Vagina (tissue), 2 donors: ENCODE results near the gene SMIM45.

ENCODE experiments used
- DNase-seq, 2 donors: peaks; one replicate each; pipeline ENCODE4 v3.0.0-alpha.2; 2017; ENCODE audit errors: extremely low spot score in 2 of 2
- H3K27ac ChIP-seq: fragments of 200-600 bp; sonication (generic); one replicate; pipeline ENCODE4 v1.5.1; 2019
- H3K27me3 ChIP-seq: fragments of 200-600 bp; sonication (generic); one replicate; pipeline ENCODE4 v1.5.1; 2019
- H3K36me3 ChIP-seq, 2 donors: fragments of 200-600 bp; sonication (generic); one replicate each; pipeline ENCODE4 v1.5.1; 2017 to 2019
- H3K4me1 ChIP-seq: fragments of 200-600 bp; sonication (generic); one replicate; pipeline ENCODE4 v1.5.1; 2019
- H3K4me3 ChIP-seq, 2 donors: fragments of 200-600 bp; sonication (generic); 1 replicate in 1 of 2; 2 replicates in 1 of 2; pipeline ENCODE4 v1.5.1; 2016 to 2019
- H3K9me3 ChIP-seq: fragments of 200-600 bp; sonication (generic); one replicate; pipeline ENCODE4 v1.5.1; 2019
- CTCF ChIP-seq, 3 experiments: fragments of 450-650 bp in 2 of 3; fragments of 200-600 bp in 1 of 3; sonication (generic) in 1 of 3; IDR thresholded peaks; one replicate each; pipeline ENCODE4 v1.5.1; 2017 to 2019; ENCODE audit warnings: antibody characterized with exemption in 3 of 3, mild to moderate bottlenecking in 2 of 3, moderate library complexity in 2 of 3
- POLR2A ChIP-seq, 2 donors: fragments of 450-650 bp; IDR thresholded peaks; one replicate each; pipeline ENCODE4 v1.6.1; 2017; ENCODE audit warnings: antibody characterized with exemption in 2 of 2, mild to moderate bottlenecking in 2 of 2, moderate library complexity in 2 of 2
- POLR2AphosphoS5 ChIP-seq, 2 donors: sonication (generic); formaldehyde crosslinking; IDR thresholded peaks; one replicate each; pipeline ENCODE4 v1.9.0; 2017; ENCODE audit warnings: antibody characterized with exemption in 2 of 2, mild to moderate bottlenecking in 2 of 2, low read depth in 1 of 2; ENCODE audit not compliant: insufficient read depth in 1 of 2
- intact Hi-C: fragments of 100-400 bp; cut with DNase I; formaldehyde crosslinking; loops from one replicate; pipeline ENCODE4 v1.15.1; 2023

Gene SMIM45

DNA sequence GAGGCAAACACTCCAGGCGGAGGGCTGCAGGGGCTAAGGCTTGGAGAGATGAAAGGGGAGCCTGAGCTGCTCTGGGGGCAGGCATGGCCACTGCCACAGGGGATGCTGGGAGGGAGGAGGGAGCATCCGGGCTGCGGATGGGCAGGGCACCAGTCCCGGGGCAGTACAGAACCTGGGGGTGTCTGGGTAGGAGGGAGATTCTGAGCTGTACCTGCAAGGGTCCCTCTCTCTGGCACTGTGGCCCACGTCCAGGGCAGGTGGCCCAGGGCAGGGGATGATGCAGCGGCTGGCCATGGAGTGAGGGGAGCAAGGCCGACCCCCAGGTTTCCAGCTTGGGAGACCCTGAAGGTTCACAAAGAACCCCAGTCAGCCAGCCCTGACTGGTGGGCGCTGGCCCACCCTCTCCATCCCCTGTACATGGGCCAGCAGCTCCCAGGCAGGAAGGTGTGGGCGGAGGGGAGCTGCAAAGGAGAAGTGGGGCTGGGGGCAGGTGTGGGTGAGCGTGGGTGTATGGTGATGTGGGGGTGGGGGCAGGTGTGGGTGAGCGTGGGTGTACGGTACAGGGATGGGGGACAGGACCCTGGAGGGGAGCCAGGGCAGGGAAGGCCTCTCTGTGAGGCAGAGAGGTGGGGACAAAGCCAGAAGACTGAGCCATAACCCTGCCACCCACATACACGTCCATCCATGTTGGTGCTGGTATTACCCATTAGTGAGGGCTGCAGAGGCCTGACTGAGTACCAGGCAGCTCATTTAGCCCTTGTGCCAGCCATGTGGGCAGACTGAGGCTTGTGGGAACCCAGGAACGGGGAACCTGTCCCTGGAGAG lies 23.1 kb upstream of the SMIM45 start:
- no peak for DNase-seq
- Histone ChIP-seq H3K4me1 (peaks cover 13% of the 10 kb centered on the region), H3K9me3 (no peaks in the 10 kb centered on the region), H3K27ac (no peak overlapping the region), H3K27me3 (no peaks in the 10 kb centered on the region), H3K36me3 (no peaks in the 10 kb centered on the region), H3K4me3 (no peak overlapping the region)
- no peak for TF ChIP-seq CTCF (IDR thresholded peaks at IDR 0.05)
- TF ChIP-seq POLR2AphosphoS5 (IDR thresholded peaks at IDR 0.05; ENCODE audit: insufficient read depth in 1 of 2, low read depth in 1 of 2) = no peak
- TF ChIP-seq POLR2A (IDR thresholded peaks at IDR 0.05) = no peak
- intact Hi-C loops = no loop called here

DNA sequence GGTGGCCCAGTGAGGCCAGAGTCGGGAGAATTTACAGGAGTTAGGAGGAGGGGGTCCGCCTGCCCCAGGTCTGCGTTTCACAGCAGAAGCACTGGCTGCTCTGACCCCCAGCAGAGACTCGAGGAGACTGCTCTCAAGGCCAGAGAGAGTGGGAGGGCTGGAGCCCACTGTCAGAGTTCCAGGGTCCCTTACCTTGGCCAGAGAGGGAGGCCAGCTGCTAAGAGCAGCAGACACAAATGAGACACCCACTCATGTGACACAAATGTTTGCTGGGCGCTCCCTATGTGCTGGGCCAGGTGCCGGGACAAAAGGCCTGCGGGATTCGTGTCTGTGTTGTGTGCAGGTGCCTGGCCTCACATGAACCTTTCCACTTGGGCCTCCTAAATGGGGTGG lies 22.5 kb upstream of the SMIM45 start:
- no peak for DNase-seq
- no peaks in the 10 kb centered on the region for H3K36me3 ChIP-seq
- no peaks in the 10 kb centered on the region for H3K27me3 ChIP-seq
- H3K9me3 ChIP-seq = no peaks in the 10 kb centered on the region
- H3K27ac ChIP-seq = no peak overlapping the region
- intact Hi-C loops = no loop called here
- peaks cover 13% of the 10 kb centered on the region for H3K4me1 ChIP-seq
- H3K4me3 ChIP-seq = no peak overlapping the region
- TF ChIP-seq POLR2AphosphoS5 (IDR thresholded peaks at IDR 0.05; ENCODE audit: insufficient read depth in 1 of 2, low read depth in 1 of 2) (no peak), CTCF (IDR thresholded peaks at IDR 0.05) (no peak), POLR2A (IDR thresholded peaks at IDR 0.05) (no peak)

- Histone ChIP-seq H3K27ac (no peak overlapping the region), H3K4me1 (peaks cover 1% of the 10 kb centered on the region), H3K27me3 (no peaks in the 10 kb centered on the region), H3K36me3 (no peaks in the 10 kb centered on the region), H3K9me3 (no peaks in the 10 kb centered on the region), H3K4me3 (no peak overlapping the region)
- intact Hi-C loops = no loop called here
- no peak for DNase-seq
- no peak for TF ChIP-seq CTCF (IDR thresholded peaks at IDR 0.05)
- no peak for TF ChIP-seq POLR2A (IDR thresholded peaks at IDR 0.05)
- no peak for TF ChIP-seq POLR2AphosphoS5 (IDR thresholded peaks at IDR 0.05; ENCODE audit: insufficient read depth in 1 of 2, low read depth in 1 of 2)
Observed at GRCh38 chr22:41931701-41932269, 20.2 kb upstream of the SMIM45 start.

DNA sequence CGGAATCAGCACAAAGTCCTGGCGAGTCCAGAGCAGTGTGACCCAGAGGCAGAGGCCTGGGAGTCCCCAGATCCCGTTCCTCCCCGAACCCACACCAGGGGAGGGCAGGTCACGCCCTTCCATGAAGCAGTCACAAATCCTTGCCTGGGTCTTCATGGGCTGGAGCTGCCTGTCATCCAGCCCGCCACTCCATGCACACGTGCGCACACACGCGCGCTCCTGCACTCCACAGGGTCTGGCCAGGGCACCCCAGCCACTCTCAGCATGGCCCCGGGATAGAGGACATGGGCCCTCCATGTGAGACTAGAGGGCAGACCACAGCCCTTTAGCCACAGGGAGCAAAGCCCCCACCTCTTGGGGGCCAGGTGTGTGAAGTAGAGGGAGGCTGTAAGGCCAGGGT lies 19.6 kb upstream of the SMIM45 start:
- no peaks in the 10 kb centered on the region for H3K36me3 ChIP-seq
- no peak overlapping the region for H3K4me3 ChIP-seq
- no peaks in the 10 kb centered on the region for H3K4me1 ChIP-seq
- no peaks in the 10 kb centered on the region for H3K9me3 ChIP-seq
- intact Hi-C loops = no loop called here
- H3K27me3 ChIP-seq = no peaks in the 10 kb centered on the region
- no peak for TF ChIP-seq POLR2A (IDR thresholded peaks at IDR 0.05)
- TF ChIP-seq CTCF (IDR thresholded peaks at IDR 0.05) = no peak
- no peak for TF ChIP-seq POLR2AphosphoS5 (IDR thresholded peaks at IDR 0.05; ENCODE audit: insufficient read depth in 1 of 2, low read depth in 1 of 2)
- no peak for DNase-seq
- H3K27ac ChIP-seq = no peak overlapping the region
